DMS153 treated with DMSO at 0.1 percent for 48 hours (cell line): ENCODE results near the gene STAU1.

Experiments used
- DNase-seq: peaks from one replicate; lab custom pipeline; 2025; ENCODE audit not compliant: unreplicated experiment; lab: John Stamatoyannopoulos, UW

The STAU1 gene

DNA sequence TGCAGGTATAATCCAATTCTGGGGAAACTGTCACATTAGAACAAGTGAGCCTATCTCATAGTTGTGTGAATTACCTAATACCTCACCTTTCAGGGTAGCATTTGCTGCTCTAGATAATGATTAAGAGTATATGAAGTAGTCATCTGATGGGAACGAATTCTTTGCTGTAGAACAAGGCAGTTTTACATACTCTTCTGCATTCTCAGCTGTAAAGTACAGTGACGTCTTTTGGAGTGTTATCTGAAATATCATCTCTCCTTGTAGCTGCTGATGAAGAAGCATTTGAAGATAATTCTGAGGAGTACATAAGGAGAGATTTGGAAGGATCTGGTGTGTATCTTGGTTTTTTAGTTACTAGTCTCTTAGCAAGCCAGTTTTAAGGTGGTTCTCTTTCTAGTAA lies 113.6 kb downstream of the STAU1 start:
- DNase-seq: no peak
